ENCODE measurements around the gene ACOT7. TPM values are rescaled to one million over a fixed set of nuclear protein-coding genes. Genes with fewer than 3 reads are reported as not detected.

Gene ACOT7
- polyA plus RNA-seq, 1 donor from 2014 or later: 3.8 TPM

GRCh38 chr1:6279613-6280383 lies 113.8 kb downstream of the ACOT7 start:
- Mint-ChIP-seq H3K27me3 (no peaks in the 10 kb centered on the region), H3K36me3 (no peaks in the 10 kb centered on the region), H3K4me1 (no peaks in the 10 kb centered on the region), H3K27ac (no peak overlapping the region), H3K4me3 (peak overlapping the region in 1 of 4 donors; percentile 17), H3K9me3 (no peaks in the 10 kb centered on the region)

- no peak overlapping the region for H3K27ac Mint-ChIP-seq
- H3K4me1 Mint-ChIP-seq: no peaks in the 10 kb centered on the region
- no peaks in the 10 kb centered on the region for H3K9me3 Mint-ChIP-seq
- H3K27me3 Mint-ChIP-seq: no peaks in the 10 kb centered on the region
- H3K36me3 Mint-ChIP-seq: no peaks in the 10 kb centered on the region
- H3K4me3 Mint-ChIP-seq: peak overlapping the region in 1 of 4 donors; percentile 13
These were observed 114.5 kb downstream of the ACOT7 start for GRCh38 chr1:6279066-6279465.

- no peaks in the 10 kb centered on the region for H3K36me3 Mint-ChIP-seq
- H3K27me3 Mint-ChIP-seq: no peaks in the 10 kb centered on the region
- no peak overlapping the region for H3K27ac Mint-ChIP-seq
- H3K9me3 Mint-ChIP-seq: no peaks in the 10 kb centered on the region
- no peak overlapping the region for H3K4me3 Mint-ChIP-seq
- H3K4me1 Mint-ChIP-seq: no peaks in the 10 kb centered on the region
These were observed 115.3 kb downstream of the ACOT7 start for GRCh38 chr1:6278263-6278662.

GRCh38 chr1:6276811-6277555 lies 116.6 kb downstream of the ACOT7 start:
- H3K27me3 Mint-ChIP-seq: no peaks in the 10 kb centered on the region
- no peaks in the 10 kb centered on the region for H3K9me3 Mint-ChIP-seq
- no peak overlapping the region for H3K4me3 Mint-ChIP-seq
- H3K27ac Mint-ChIP-seq: no peak overlapping the region
- no peaks in the 10 kb centered on the region for H3K4me1 Mint-ChIP-seq
- no peaks in the 10 kb centered on the region for H3K36me3 Mint-ChIP-seq

- Mint-ChIP-seq H3K9me3 (no peaks in the 10 kb centered on the region), H3K27me3 (no peaks in the 10 kb centered on the region), H3K4me1 (no peaks in the 10 kb centered on the region), H3K4me3 (no peak overlapping the region), H3K27ac (no peak overlapping the region), H3K36me3 (no peaks in the 10 kb centered on the region)
These were observed 117.5 kb downstream of the ACOT7 start for GRCh38 chr1:6275826-6276782.

- H3K4me1 Mint-ChIP-seq: no peaks in the 10 kb centered on the region
- no peaks in the 10 kb centered on the region for H3K36me3 Mint-ChIP-seq
- no peaks in the 10 kb centered on the region for H3K27me3 Mint-ChIP-seq
- H3K4me3 Mint-ChIP-seq: no peak overlapping the region
- no peak overlapping the region for H3K27ac Mint-ChIP-seq
- no peaks in the 10 kb centered on the region for H3K9me3 Mint-ChIP-seq
These were observed 118.9 kb downstream of the ACOT7 start for GRCh38 chr1:6274622-6275139.

GRCh38 chr1:6274102-6274501 lies 119.5 kb downstream of the ACOT7 start:
- Mint-ChIP-seq H3K4me1 (no peaks in the 10 kb centered on the region), H3K36me3 (no peaks in the 10 kb centered on the region), H3K27me3 (no peaks in the 10 kb centered on the region), H3K27ac (no peak overlapping the region), H3K4me3 (no peak overlapping the region), H3K9me3 (no peaks in the 10 kb centered on the region)

GRCh38 chr1:6273380-6273891 lies 120.1 kb downstream of the ACOT7 start:
- no peak overlapping the region for H3K4me3 Mint-ChIP-seq
- no peaks in the 10 kb centered on the region for H3K36me3 Mint-ChIP-seq
- H3K27me3 Mint-ChIP-seq: no peaks in the 10 kb centered on the region
- H3K27ac Mint-ChIP-seq: no peak overlapping the region
- H3K9me3 Mint-ChIP-seq: no peaks in the 10 kb centered on the region
- no peaks in the 10 kb centered on the region for H3K4me1 Mint-ChIP-seq

GRCh38 chr1:6272868-6273267 lies 120.7 kb downstream of the ACOT7 start:
- Mint-ChIP-seq H3K9me3 (no peaks in the 10 kb centered on the region), H3K4me1 (no peaks in the 10 kb centered on the region), H3K27me3 (no peaks in the 10 kb centered on the region), H3K27ac (no peak overlapping the region), H3K36me3 (no peaks in the 10 kb centered on the region), H3K4me3 (no peak overlapping the region)

GRCh38 chr1:6272452-6272851 lies 121.1 kb downstream of the ACOT7 start:
- Mint-ChIP-seq H3K4me1 (no peaks in the 10 kb centered on the region), H3K9me3 (no peaks in the 10 kb centered on the region), H3K27ac (no peak overlapping the region), H3K4me3 (no peak overlapping the region), H3K27me3 (no peaks in the 10 kb centered on the region), H3K36me3 (no peaks in the 10 kb centered on the region)

- Mint-ChIP-seq H3K9me3 (no peaks in the 10 kb centered on the region), H3K27ac (peak overlapping the region in 1 of 3 donors; percentile 62), H3K4me1 (no peaks in the 10 kb centered on the region), H3K4me3 (no peak overlapping the region), H3K36me3 (no peaks in the 10 kb centered on the region), H3K27me3 (no peaks in the 10 kb centered on the region)
These were observed 122.0 kb downstream of the ACOT7 start for GRCh38 chr1:6271554-6271953.

- Mint-ChIP-seq H3K36me3 (no peaks in the 10 kb centered on the region), H3K4me3 (no peak overlapping the region), H3K27me3 (no peaks in the 10 kb centered on the region), H3K9me3 (no peaks in the 10 kb centered on the region), H3K4me1 (no peaks in the 10 kb centered on the region), H3K27ac (no peak overlapping the region)
These were observed 122.6 kb downstream of the ACOT7 start for GRCh38 chr1:6271006-6271405.

- Mint-ChIP-seq H3K4me3 (no peak overlapping the region), H3K27me3 (no peaks in the 10 kb centered on the region), H3K36me3 (no peaks in the 10 kb centered on the region), H3K4me1 (no peaks in the 10 kb centered on the region), H3K9me3 (no peaks in the 10 kb centered on the region), H3K27ac (no peak overlapping the region)
These were observed 123.2 kb downstream of the ACOT7 start for GRCh38 chr1:6270401-6270800.

- no peaks in the 10 kb centered on the region for H3K4me1 Mint-ChIP-seq
These were observed 123.7 kb downstream of the ACOT7 start for GRCh38 chr1:6269720-6270400.

More at GRCh38 chr1:6269720-6270400, 123.7 kb downstream of the ACOT7 start:
- no peak overlapping the region for H3K27ac Mint-ChIP-seq
- H3K27me3 Mint-ChIP-seq: no peaks in the 10 kb centered on the region
- no peak overlapping the region for H3K4me3 Mint-ChIP-seq
- H3K36me3 Mint-ChIP-seq: no peaks in the 10 kb centered on the region
- H3K9me3 Mint-ChIP-seq: no peaks in the 10 kb centered on the region

All from IgD-negative memory B cell (primary cell).